B cell (primary cell): ENCODE data around the gene NEMP1. TPM values are rescaled to one million over a fixed set of nuclear protein-coding genes. Genes with fewer than 3 reads are reported as not detected.
A peak's percentile ranks its signal among the peaks of the same experiment; 100 is the strongest.
"Not testable (repeated sequence)": the region's sequence is repeated elsewhere in the genome, so short reads cannot be mapped to it uniquely, and the experiment has no call there.

ENCODE experiments used
- ATAC-seq: fragments of 200-7000 bp; cut with Tn5 transposase; one replicate; pipeline ENCODE4 v1.10.0; 2021; ENCODE audit warnings: low read depth, mild to moderate bottlenecking, moderate number of reproducible peaks, moderate library complexity
- CTCF ChIA-PET: fragments of 350-600 bp; sonication (Branson Sonifier 250); formaldehyde crosslinking; loops from one replicate; lab custom pipeline; 2021; ENCODE audit warnings: antibody characterized with exemption, inconsistent platforms; lab: Charles Lee
- POLR2A ChIA-PET: fragments of 350-600 bp; sonication (Branson Sonifier 250); formaldehyde crosslinking; loops from one replicate; lab custom pipeline; 2021; ENCODE audit warnings: antibody characterized with exemption; lab: Charles Lee
- DNase-seq: peaks from one replicate; pipeline ENCODE4 v3.0.0; 2013
- H2AFZ ChIP-seq: 2 replicates; pipeline ENCODE4 v1.6.1; 2012; ENCODE audit warnings: mild to moderate bottlenecking, low read depth, low read length; ENCODE audit not compliant: insufficient read depth, poor library complexity, severe bottlenecking
- H3K27ac ChIP-seq, 2 donors: 1 replicate in 1 of 2; 2 replicates in 1 of 2; pipeline ENCODE4 v1.5.1; 2012 to 2013; ENCODE audit warnings: low read length in 2 of 2, mild to moderate bottlenecking in 2 of 2, moderate library complexity in 1 of 2
- H3K27me3 ChIP-seq, 4 experiments: fragments of 200-600 bp in 1 of 4; sonication (generic) in 1 of 4; replicated peaks in 1 of 4; 1 replicate in 2 of 4; 2 replicates in 2 of 4; pipeline versions ENCODE4 v1.6.1 to v1.7.0; 2013 to 2016; ENCODE audit warnings: low read length in 3 of 4, mild to moderate bottlenecking in 2 of 4, mixed read lengths in 1 of 4, moderate library complexity in 1 of 4; ENCODE audit not compliant: insufficient read depth in 4 of 4, control insufficient read depth in 3 of 4; ENCODE audit errors: control extremely low read depth in 1 of 4
- H3K36me3 ChIP-seq, 2 experiments: replicated peaks in 1 of 2; 1 replicate in 1 of 2; 2 replicates in 1 of 2; pipeline versions ENCODE4 v1.6.1 to v1.7.1; 2013; ENCODE audit warnings: low read length in 1 of 2; ENCODE audit not compliant: insufficient read depth in 2 of 2, control insufficient read depth in 1 of 2; ENCODE audit errors: control extremely low read depth in 1 of 2, extremely low read depth in 1 of 2
- H3K4me1 ChIP-seq, 2 donors: fragments of 200-600 bp in 1 of 2; sonication (generic) in 1 of 2; 1 replicate in 1 of 2; 2 replicates in 1 of 2; pipeline versions ENCODE4 v1.5.1 to v1.6.1; 2013 to 2017; ENCODE audit warnings: low read length in 2 of 2; ENCODE audit not compliant: control insufficient read depth in 2 of 2, insufficient read depth in 2 of 2
- H3K4me2 ChIP-seq: replicated peaks from 2 replicates; pipeline ENCODE3; 2012; ENCODE audit warnings: mild to moderate bottlenecking, low read depth, low read length; ENCODE audit not compliant: poor library complexity, severe bottlenecking
- H3K4me3 ChIP-seq, 5 experiments: fragments of 200-600 bp in 1 of 5; sonication (generic) in 1 of 5; 1 replicate in 3 of 5; 2 replicates in 2 of 5; pipeline versions ENCODE4 v1.5.1 to v1.7.0; 2011 to 2016; ENCODE audit warnings: low read length in 4 of 5, mild to moderate bottlenecking in 4 of 5, low read depth in 2 of 5, control low read depth in 1 of 5, moderate library complexity in 1 of 5; ENCODE audit not compliant: insufficient read depth in 1 of 5; ENCODE audit errors: control extremely low read depth in 1 of 5, extremely low read depth in 1 of 5
- H3K79me2 ChIP-seq: fragments of 200-600 bp; sonication (generic); one replicate; pipeline ENCODE4 v1.6.0; 2016; ENCODE audit warnings: low read length; ENCODE audit not compliant: control insufficient read depth, insufficient read depth
- H3K9ac ChIP-seq: fragments of 200-600 bp; sonication (generic); 2 replicates; pipeline ENCODE4 v1.6.1; 2017; ENCODE audit warnings: mild to moderate bottlenecking, low read length, moderate library complexity
- H3K9me3 ChIP-seq, 3 donors: one replicate each; pipeline versions ENCODE4 v1.6.1 to v1.7.1; 2013; ENCODE audit warnings: low read length in 2 of 3; ENCODE audit not compliant: control insufficient read depth in 2 of 3, insufficient read depth in 1 of 3; ENCODE audit errors: control extremely low read depth in 1 of 3
- H4K20me1 ChIP-seq: 2 replicates; pipeline ENCODE4 v1.6.0; 2012; ENCODE audit warnings: mild to moderate bottlenecking, low read length; ENCODE audit not compliant: insufficient read depth, control insufficient read depth, poor library complexity, severe bottlenecking
- H3K27ac Mint-ChIP-seq: one replicate; pipeline ENCODE4 v1.8.0; 2021; ENCODE audit warnings: mixed read lengths
- H3K27me3 Mint-ChIP-seq: one replicate; pipeline ENCODE4 v1.8.0; 2021; ENCODE audit warnings: mixed read lengths
- H3K4me1 Mint-ChIP-seq: one replicate; pipeline ENCODE4 v1.8.0; 2021; ENCODE audit warnings: mixed read lengths
- H3K4me3 Mint-ChIP-seq: one replicate; pipeline ENCODE4 v1.8.0; 2021; ENCODE audit warnings: mixed read lengths
- H3K9me3 Mint-ChIP-seq: one replicate; pipeline ENCODE4 v1.8.0; 2022; ENCODE audit warnings: mixed read lengths; ENCODE audit not compliant: insufficient read depth
- CTCF ChIP-seq: fragments of 200-600 bp; IDR thresholded peaks from one replicate; pipeline ENCODE4 v1.8.0; 2022; ENCODE audit warnings: antibody characterized with exemption, mild to moderate bottlenecking
- EZH2 ChIP-seq: IDR thresholded peaks from 2 replicates; pipeline ENCODE4 v1.6.1; 2012; ENCODE audit warnings: borderline replicate concordance, low read depth, mild to moderate bottlenecking, moderate library complexity, low read length; ENCODE audit not compliant: insufficient read depth, poor library complexity, severe bottlenecking
- WGBS: methylation state at CpG from one replicate; pipeline ENCODE4 v1.1.5; 2013; ENCODE audit warnings: missing lambda C conversion rate; ENCODE audit not compliant: insufficient coverage; 5-methylcytosine and 5-hydroxymethylcytosine counted together
- intact Hi-C: fragments of 100-400 bp; cut with micrococcal nuclease; formaldehyde crosslinking; loops from one replicate; pipeline ENCODE4 v1.10.0; 2022
- polyA plus RNA-seq: library from polyadenylated mRNA; depleted of rRNA; stranded (reverse); fragments of >200 nt; gene quantifications from 2 replicates; pipeline ENCODE4 v1.2.3, GENCODE V29; 2012
- total RNA-seq, 2 donors: library from RNA; stranded (reverse); fragments of 120-200 nt in 1 of 2; gene quantifications; 1 replicate in 1 of 2; 2 replicates in 1 of 2; pipeline versions ENCODE4 v1.2.3 to v1.2.4, GENCODE V29; 2013 to 2022

NEMP1 gene
- total and polyA plus RNA-seq, 2 donors (not counting 1 experiment from before 2014, with no cell fraction given): 13.6 to 35.0 TPM

GRCh38 chr12:57027011-57027804 is 51.4 kb downstream of the NEMP1 start:
- no peaks in the 10 kb centered on the region for H4K20me1 ChIP-seq
- peak overlapping the region; percentile 47 for H2AFZ ChIP-seq
- POLR2A ChIA-PET: no interaction called here
- CTCF ChIA-PET: interaction anchor here (0.5 to 1.9 kb wide), 5 partner anchors 26 to 145 kb away, joined by 4 to 7 read pairs (median 4); no protein-coding TSS in a partner anchor
- no peak overlapping the region for H3K27ac ChIP-seq
- 70% methylated on average over 11 of the region's 13 CpGs for WGBS
- H3K9me3 ChIP-seq: no peaks in the 10 kb centered on the region
- no peak overlapping the region for H3K4me2 ChIP-seq
- Mint-ChIP-seq H3K9me3 (no peaks in the 10 kb centered on the region), H3K27ac (peak overlapping the region; percentile 23), H3K4me3 (no peak overlapping the region), H3K4me1 (peaks cover 19% of the 10 kb centered on the region), H3K27me3 (no peaks in the 10 kb centered on the region)
- H3K27me3 ChIP-seq: no peaks in the 10 kb centered on the region
- no peak for TF ChIP-seq CTCF
- no peak for TF ChIP-seq EZH2
- no peak for ATAC-seq
- no peaks in the 10 kb centered on the region for H3K36me3 ChIP-seq
- H3K4me1 ChIP-seq: peaks cover 8 to 14% of the 10 kb centered on the region in 2 donors
- H3K79me2 ChIP-seq: no peaks in the 10 kb centered on the region
- no peak overlapping the region for H3K4me3 ChIP-seq
- intact Hi-C loops: no loop called here
- DNase-seq: no peak
- no peak overlapping the region for H3K9ac ChIP-seq

- Histone ChIP-seq H3K4me2 (no peak overlapping the region), H2AFZ (no peak overlapping the region), H3K36me3 (no peaks in the 10 kb centered on the region), H3K4me1 (peaks cover 0 to 4% of the 10 kb centered on the region in 2 donors), H3K9ac (no peak overlapping the region), H3K79me2 (no peaks in the 10 kb centered on the region), H3K27me3 (no peaks in the 10 kb centered on the region), H3K4me3 (no peak overlapping the region), H4K20me1 (no peaks in the 10 kb centered on the region), H3K27ac (no peak overlapping the region), H3K9me3 (no peaks in the 10 kb centered on the region)
- no peak for TF ChIP-seq EZH2
- no peak for TF ChIP-seq CTCF
- H3K27me3 Mint-ChIP-seq: no peaks in the 10 kb centered on the region
- WGBS: 100% methylated on average over 2 of the region's 2 CpGs
- H3K9me3 Mint-ChIP-seq: no peaks in the 10 kb centered on the region
- ATAC-seq (no peak), DNase-seq (no peak)
- no peak overlapping the region for H3K27ac Mint-ChIP-seq
- peaks cover 7% of the 10 kb centered on the region for H3K4me1 Mint-ChIP-seq
- intact Hi-C loops: no loop called here
- ChIA-PET CTCF (interaction anchor here (0.8 kb wide), 1 partner anchor 20 kb away, joined by 3 read pairs; no protein-coding TSS in a partner anchor), POLR2A (interaction anchor here (1.2 kb wide), 1 partner anchor 87 kb away, joined by 3 read pairs; no protein-coding TSS in a partner anchor)
- H3K4me3 Mint-ChIP-seq: no peak overlapping the region
Measured at GRCh38 chr12:57025196-57025595, 53.4 kb downstream of the NEMP1 start.

- H3K27ac Mint-ChIP-seq, H3K4me1 ChIP-seq, H3K4me1 Mint-ChIP-seq, H3K9me3 ChIP-seq, ATAC-seq, H3K27ac ChIP-seq, H3K27me3 ChIP-seq, H3K36me3 ChIP-seq, intact Hi-C loops, H3K9me3 Mint-ChIP-seq, H2AFZ ChIP-seq, H3K4me3 Mint-ChIP-seq, H3K27me3 Mint-ChIP-seq, H4K20me1 ChIP-seq, POLR2A ChIA-PET, DNase-seq, H3K4me3 ChIP-seq, H3K79me2 ChIP-seq, H3K9ac ChIP-seq, H3K4me2 ChIP-seq: not testable (repeated sequence)
- CTCF ChIA-PET: interaction anchor here (1.3 to 2.7 kb wide), 4 partner anchors 9 to 90 kb away, joined by 5 to 11 read pairs (median 6); no protein-coding TSS in a partner anchor
- 98% methylated on average over 5 of the region's 5 CpGs for WGBS
Measured at GRCh38 chr12:57022324-57022723, 56.3 kb downstream of the NEMP1 start.
